CD14-positive monocyte (primary cell): Measurements from ENCODE around the gene AEN. TPM values are rescaled to one million over a fixed set of nuclear protein-coding genes. Genes with fewer than 3 reads are reported as not detected.

Experiments
- DNase-seq, 3 donors: peaks; one replicate each; pipeline ENCODE4 v3.0.0-alpha.2; 2011 to 2022
- H2AFZ ChIP-seq: 2 replicates; pipeline ENCODE4 v1.6.0; 2012; ENCODE audit warnings: mild to moderate bottlenecking, low read depth, low read length, inconsistent platforms; ENCODE audit not compliant: insufficient read depth, poor library complexity, severe bottlenecking
- H3K27ac ChIP-seq, 2 donors: 1 replicate in 1 of 2; 2 replicates in 1 of 2; pipeline ENCODE4 v1.5.1; 2012 to 2013; ENCODE audit warnings: low read length in 2 of 2, control low read depth in 1 of 2, inconsistent platforms in 1 of 2, low read depth in 1 of 2, mild to moderate bottlenecking in 1 of 2
- H3K27me3 ChIP-seq, 2 donors: one replicate each; pipeline versions ENCODE4 v1.6.0 to v1.6.1; 2011 to 2013; ENCODE audit warnings: low read length in 2 of 2; ENCODE audit not compliant: control insufficient read depth in 2 of 2, insufficient read depth in 2 of 2
- H3K36me3 ChIP-seq, 2 donors: replicated peaks in 1 of 2; 1 replicate in 1 of 2; 2 replicates in 1 of 2; pipeline versions ENCODE4 v1.5.1 to v1.6.1; 2012 to 2013; ENCODE audit warnings: low read length in 2 of 2, control low read depth in 1 of 2, inconsistent platforms in 1 of 2, mild to moderate bottlenecking in 1 of 2; ENCODE audit not compliant: insufficient read depth in 2 of 2, control insufficient read depth in 1 of 2
- H3K4me1 ChIP-seq, 2 donors: 1 replicate in 1 of 2; 2 replicates in 1 of 2; pipeline versions ENCODE4 v1.5.1 to v1.6.1; 2012 to 2013; ENCODE audit warnings: low read length in 2 of 2, control low read depth in 1 of 2, inconsistent platforms in 1 of 2, mild to moderate bottlenecking in 1 of 2, moderate library complexity in 1 of 2; ENCODE audit not compliant: insufficient read depth in 2 of 2, control insufficient read depth in 1 of 2
- H3K4me2 ChIP-seq: replicated peaks from 2 replicates; pipeline ENCODE3; 2012; ENCODE audit warnings: low read length, moderate library complexity, mild to moderate bottlenecking; ENCODE audit not compliant: poor library complexity, severe bottlenecking; ENCODE audit errors: extremely low read depth
- H3K4me3 ChIP-seq, 3 experiments: fragments of 200-600 bp in 1 of 3; sonication (generic) in 1 of 3; replicated peaks in 1 of 3; 1 replicate in 2 of 3; 2 replicates in 1 of 3; pipeline ENCODE4 v1.5.1; 2011 to 2013; ENCODE audit warnings: low read length in 3 of 3, mild to moderate bottlenecking in 3 of 3, control low read depth in 2 of 3, low read depth in 2 of 3, inconsistent platforms in 1 of 3, moderate library complexity in 1 of 3
- H3K79me2 ChIP-seq: 2 replicates; pipeline ENCODE4 v1.6.0; 2012; ENCODE audit warnings: mild to moderate bottlenecking, control low read depth, inconsistent platforms, low read length, moderate library complexity; ENCODE audit not compliant: insufficient read depth
- H3K9ac ChIP-seq: 2 replicates; pipeline ENCODE4 v1.6.0; 2017; ENCODE audit warnings: low read length, mild to moderate bottlenecking; ENCODE audit not compliant: insufficient read depth, poor library complexity, severe bottlenecking
- H3K9me3 ChIP-seq, 2 donors: replicated peaks in 1 of 2; 1 replicate in 1 of 2; 2 replicates in 1 of 2; pipeline versions ENCODE4 v1.5.1 to v1.6.1; 2012 to 2013; ENCODE audit warnings: low read length in 2 of 2, control low read depth in 1 of 2; ENCODE audit not compliant: control insufficient read depth in 1 of 2, insufficient read depth in 1 of 2
- H4K20me1 ChIP-seq: 2 replicates; pipeline ENCODE4 v1.6.0; 2012; ENCODE audit warnings: mild to moderate bottlenecking, low read length, control low read depth, moderate library complexity; ENCODE audit not compliant: insufficient read depth
- H3K27ac Mint-ChIP-seq, 7 donors: one replicate each; pipeline ENCODE4 v1.8.0; 2020; ENCODE audit warnings: mild to moderate bottlenecking in 7 of 7, mixed read lengths in 7 of 7, moderate library complexity in 6 of 7, inconsistent platforms in 2 of 7
- H3K27me3 Mint-ChIP-seq, 3 donors: one replicate each; pipeline ENCODE4 v1.8.0; 2021 to 2022; ENCODE audit warnings: low read depth in 3 of 3, mild to moderate bottlenecking in 3 of 3, mixed read lengths in 3 of 3, moderate library complexity in 3 of 3, inconsistent platforms in 1 of 3
- H3K36me3 Mint-ChIP-seq, 2 donors: one replicate each; pipeline ENCODE4 v1.8.0; 2020; ENCODE audit warnings: mixed read lengths in 2 of 2, inconsistent platforms in 1 of 2, mild to moderate bottlenecking in 1 of 2
- H3K4me1 Mint-ChIP-seq: one replicate; pipeline ENCODE4 v1.8.0; 2020; ENCODE audit warnings: mild to moderate bottlenecking, mixed read lengths
- H3K4me3 Mint-ChIP-seq, 2 donors: one replicate each; pipeline ENCODE4 v1.8.0; 2020; ENCODE audit warnings: mild to moderate bottlenecking in 2 of 2, mixed read lengths in 2 of 2, moderate library complexity in 1 of 2
- H3K9me3 Mint-ChIP-seq, 7 donors: one replicate each; pipeline ENCODE4 v1.8.0; 2020 to 2022; ENCODE audit warnings: mixed read lengths in 7 of 7, mild to moderate bottlenecking in 6 of 7, moderate library complexity in 6 of 7, inconsistent platforms in 2 of 7
- WGBS: methylation state at CpG from one replicate; pipeline ENCODE4 v1.1.5; 2013; ENCODE audit warnings: missing lambda C conversion rate; ENCODE audit not compliant: insufficient coverage; 5-methylcytosine and 5-hydroxymethylcytosine counted together
- intact Hi-C, 2 donors: fragments of 100-400 bp; cut with micrococcal nuclease; formaldehyde crosslinking; loops; one replicate each; pipeline versions ENCODE4 v1.15.0 to v1.15.1; 2023
- polyA plus RNA-seq, 3 donors: library from polyadenylated mRNA; depleted of rRNA in 1 of 3; unstranded in 2 of 3; stranded (reverse) in 1 of 3; fragments of 300-500 nt in 2 of 3; fragments of >200 nt in 1 of 3; fragmentation: Illumina TruSeq in 2 of 3; gene quantifications; 1 replicate in 2 of 3; 2 replicates in 1 of 3; pipeline ENCODE4 v1.2.3, GENCODE V29; 2012 to 2021
- TF ChIP-seq, protein P1 (sequence below): fragments of 200-600 bp; IDR thresholded peaks from one replicate; pipeline ENCODE4 v1.8.0; 2022; ENCODE audit warnings: antibody characterized with exemption, mild to moderate bottlenecking

The AEN gene
- polyA plus RNA-seq, 3 donors, result 4.6 to 10.7 (median 6.3) TPM

DNA sequence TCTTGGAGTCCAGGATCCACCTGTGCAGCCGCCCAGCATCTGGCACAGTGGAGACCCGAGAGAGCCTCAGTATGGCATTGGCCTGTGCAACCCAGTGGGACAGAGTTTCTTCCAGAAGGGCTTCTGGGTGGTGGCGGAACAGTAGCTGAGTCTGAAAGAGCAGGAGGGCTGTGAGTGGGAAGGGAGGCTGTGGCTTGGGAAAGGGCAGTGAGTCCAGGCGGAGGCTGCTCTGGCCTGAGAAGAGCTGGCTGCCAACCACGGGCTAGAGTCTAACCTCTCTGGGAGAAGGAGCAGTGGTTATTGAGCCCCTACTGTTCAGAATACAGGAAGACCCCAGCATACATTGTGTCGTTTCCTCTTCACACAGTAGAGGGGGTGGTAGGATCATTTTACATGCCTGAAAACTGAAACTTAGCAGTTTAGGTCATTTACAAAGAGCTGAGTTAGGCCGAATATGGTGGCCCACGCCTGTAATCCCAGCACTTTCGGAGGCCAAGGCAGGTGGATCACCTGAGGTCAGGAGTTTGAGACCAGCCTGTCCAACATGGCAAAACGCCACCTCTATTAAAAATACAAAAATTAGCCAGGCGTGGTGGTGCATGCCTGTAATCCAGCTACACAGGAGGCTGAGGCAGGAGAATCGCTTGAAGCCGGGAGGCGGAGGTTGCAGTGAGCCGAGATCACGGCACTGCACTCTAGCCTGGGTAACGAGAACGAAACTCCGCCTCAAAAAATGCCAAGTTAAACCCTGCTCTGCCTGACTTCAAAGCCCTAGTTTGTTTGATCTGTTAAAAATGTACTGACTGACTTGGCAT lies 3.2 kb downstream of the AEN start:
- peak in 2 of 3 donors; percentile 42 to 46 for DNase-seq
- no peaks in the 10 kb centered on the region for H3K9me3 ChIP-seq

GRCh38 chr15:88624971-88625490 lies 3.9 kb downstream of the AEN start:
- no peaks in the 10 kb centered on the region for H3K27me3 ChIP-seq
- peaks cover 23 to 38% of the 10 kb centered on the region in 2 donors for H3K36me3 ChIP-seq
- DNase-seq, result no peak
- TF ChIP-seq, protein P1, sequence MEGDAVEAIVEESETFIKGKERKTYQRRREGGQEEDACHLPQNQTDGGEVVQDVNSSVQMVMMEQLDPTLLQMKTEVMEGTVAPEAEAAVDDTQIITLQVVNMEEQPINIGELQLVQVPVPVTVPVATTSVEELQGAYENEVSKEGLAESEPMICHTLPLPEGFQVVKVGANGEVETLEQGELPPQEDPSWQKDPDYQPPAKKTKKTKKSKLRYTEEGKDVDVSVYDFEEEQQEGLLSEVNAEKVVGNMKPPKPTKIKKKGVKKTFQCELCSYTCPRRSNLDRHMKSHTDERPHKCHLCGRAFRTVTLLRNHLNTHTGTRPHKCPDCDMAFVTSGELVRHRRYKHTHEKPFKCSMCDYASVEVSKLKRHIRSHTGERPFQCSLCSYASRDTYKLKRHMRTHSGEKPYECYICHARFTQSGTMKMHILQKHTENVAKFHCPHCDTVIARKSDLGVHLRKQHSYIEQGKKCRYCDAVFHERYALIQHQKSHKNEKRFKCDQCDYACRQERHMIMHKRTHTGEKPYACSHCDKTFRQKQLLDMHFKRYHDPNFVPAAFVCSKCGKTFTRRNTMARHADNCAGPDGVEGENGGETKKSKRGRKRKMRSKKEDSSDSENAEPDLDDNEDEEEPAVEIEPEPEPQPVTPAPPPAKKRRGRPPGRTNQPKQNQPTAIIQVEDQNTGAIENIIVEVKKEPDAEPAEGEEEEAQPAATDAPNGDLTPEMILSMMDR, result no peak
- H3K4me2 ChIP-seq, result no peak overlapping the region
- H3K27me3 Mint-ChIP-seq, result peaks cover 0 to 4% (median 3%) of the 10 kb centered on the region in 3 donors
- peak overlapping the region in 3 of 7 donors; percentile 48 to 96 (median 79) for H3K27ac Mint-ChIP-seq
- H3K4me3 ChIP-seq, result no peak overlapping the region
- H2AFZ ChIP-seq, result no peak overlapping the region
- no peak overlapping the region for H3K9ac ChIP-seq
- H3K36me3 Mint-ChIP-seq, result peaks cover 32 to 33% of the 10 kb centered on the region in 2 donors
- intact Hi-C loops, result loop anchor here (5.0 kb wide), 1 partner anchor 158 kb away; the partner anchor contains the start of genes MRPL46 (in 2 of the 2) and MRPS11 (in 2 of the 2)
- peak overlapping the region in 1 of 2 donors; percentile 76 for H3K27ac ChIP-seq
- H3K4me1 ChIP-seq, result peaks cover 32 to 39% of the 10 kb centered on the region in 2 donors
- H3K4me3 Mint-ChIP-seq, result no peak overlapping the region
- peaks cover 45% of the 10 kb centered on the region for H3K4me1 Mint-ChIP-seq
- 95% methylated on average over 4 of the region's 9 CpGs for WGBS
- H3K9me3 Mint-ChIP-seq, result no peaks in the 10 kb centered on the region
- peaks cover 55% of the 10 kb centered on the region for H3K79me2 ChIP-seq
- H4K20me1 ChIP-seq, result peaks cover 4% of the 10 kb centered on the region
- no peaks in the 10 kb centered on the region for H3K9me3 ChIP-seq

More for the DNA sequence above, 3.2 kb downstream of the AEN start:
- 73% methylated on average over 16 of the region's 19 CpGs for WGBS
- Mint-ChIP-seq H3K27me3 (peaks cover 1 to 4% (median 3%) of the 10 kb centered on the region in 3 donors), H3K4me3 (peak overlapping the region in 1 of 2 donors; percentile 41), H3K9me3 (no peaks in the 10 kb centered on the region), H3K4me1 (peaks cover 39% of the 10 kb centered on the region), H3K36me3 (peaks cover 25 to 26% of the 10 kb centered on the region in 2 donors), H3K27ac (peak overlapping the region in 6 of 7 donors; percentile 35 to 96 (median 79))
- intact Hi-C loops, result loop anchor here (5.0 kb wide), 1 partner anchor 157 kb away; the partner anchor contains the start of genes MRPL46 (in 2 of the 2) and MRPS11 (in 2 of the 2)
- peak overlapping the region in 1 of 2 donors; percentile 76 for H3K27ac ChIP-seq
- peaks cover 29 to 33% of the 10 kb centered on the region in 2 donors for H3K4me1 ChIP-seq
- peaks cover 55% of the 10 kb centered on the region for H3K79me2 ChIP-seq
- H2AFZ ChIP-seq, result no peak overlapping the region
- H3K4me2 ChIP-seq, result no peak overlapping the region
- H3K4me3 ChIP-seq, result no peak overlapping the region
- no peaks in the 10 kb centered on the region for H3K27me3 ChIP-seq
- TF ChIP-seq, protein P1, result peak; percentile 69
- peaks cover 17 to 33% of the 10 kb centered on the region in 2 donors for H3K36me3 ChIP-seq
- peaks cover 4% of the 10 kb centered on the region for H4K20me1 ChIP-seq
- H3K9ac ChIP-seq, result no peak overlapping the region
